Trophoblast cell (in vitro differentiated cells and primary cell): Measurements from ENCODE around the gene PLCE1.

ENCODE experiments used
- DNase-seq, 2 donors: peaks; one replicate each; pipeline ENCODE4 v3.0.0-alpha.2; 2016
- H2AFZ ChIP-seq: 2 replicates; pipeline ENCODE4 v1.6.1; 2013; ENCODE audit warnings: low read length, moderate library complexity, mild to moderate bottlenecking; ENCODE audit not compliant: insufficient read depth, poor library complexity
- H2AK5ac ChIP-seq: 2 replicates; pipeline ENCODE4 v1.6.1; 2013; ENCODE audit warnings: mild to moderate bottlenecking, low read length
- H2BK120ac ChIP-seq: 2 replicates; pipeline ENCODE4 v1.6.1; 2013; ENCODE audit warnings: low read length, mild to moderate bottlenecking, moderate library complexity; ENCODE audit not compliant: insufficient read depth, poor library complexity
- H2BK12ac ChIP-seq: 2 replicates; pipeline ENCODE4 v1.6.1; 2013; ENCODE audit warnings: mild to moderate bottlenecking, low read length, moderate library complexity
- H2BK5ac ChIP-seq: 2 replicates; pipeline ENCODE4 v1.6.1; 2013; ENCODE audit warnings: low read length, low read depth, moderate library complexity, mild to moderate bottlenecking; ENCODE audit not compliant: poor library complexity
- H3K14ac ChIP-seq: 2 replicates; pipeline ENCODE4 v1.6.1; 2013; ENCODE audit warnings: mild to moderate bottlenecking, low read length
- H3K18ac ChIP-seq: 2 replicates; pipeline ENCODE4 v1.6.1; 2013; ENCODE audit warnings: mild to moderate bottlenecking, low read length
- H3K23ac ChIP-seq: 2 replicates; pipeline ENCODE4 v1.6.1; 2013; ENCODE audit warnings: low read length
- H3K27ac ChIP-seq: 2 replicates; pipeline ENCODE4 v1.5.1; 2013; ENCODE audit warnings: low read depth, mild to moderate bottlenecking, inconsistent platforms, low read length, moderate library complexity
- H3K27me3 ChIP-seq: 2 replicates; pipeline ENCODE4 v1.6.1; 2013; ENCODE audit warnings: inconsistent platforms, mild to moderate bottlenecking, low read length, moderate library complexity; ENCODE audit not compliant: insufficient read depth
- H3K36me3 ChIP-seq, 2 experiments: 1 replicate in 1 of 2; 2 replicates in 1 of 2; pipeline ENCODE4 v1.6.1; 2013; ENCODE audit warnings: low read length in 2 of 2, mild to moderate bottlenecking in 2 of 2, moderate library complexity in 1 of 2; ENCODE audit not compliant: insufficient read depth in 2 of 2, control insufficient read depth in 1 of 2
- H3K4ac ChIP-seq: 2 replicates; pipeline ENCODE4 v1.6.1; 2013; ENCODE audit warnings: low read depth, mild to moderate bottlenecking, low read length, moderate library complexity
- H3K4me1 ChIP-seq, 2 experiments: 1 replicate in 1 of 2; 2 replicates in 1 of 2; pipeline ENCODE4 v1.6.1; 2013; ENCODE audit warnings: low read length in 2 of 2, mild to moderate bottlenecking in 2 of 2, moderate library complexity in 1 of 2; ENCODE audit not compliant: insufficient read depth in 2 of 2, control insufficient read depth in 1 of 2
- H3K4me2 ChIP-seq: 2 replicates; pipeline ENCODE4 v1.6.1; 2013; ENCODE audit warnings: inconsistent platforms, mild to moderate bottlenecking, low read length, moderate library complexity
- H3K4me3 ChIP-seq: 2 replicates; pipeline ENCODE4 v1.5.1; 2013; ENCODE audit warnings: mild to moderate bottlenecking, low read depth, low read length, inconsistent platforms
- H3K79me1 ChIP-seq: one replicate; pipeline ENCODE4 v1.6.1; 2013; ENCODE audit warnings: low read length
- H3K79me2 ChIP-seq: 2 replicates; pipeline ENCODE4 v1.6.1; 2013; ENCODE audit warnings: low read length, mild to moderate bottlenecking; ENCODE audit not compliant: control insufficient read depth, insufficient read depth, poor library complexity
- H3K9ac ChIP-seq: 2 replicates; pipeline ENCODE4 v1.6.1; 2013; ENCODE audit warnings: mild to moderate bottlenecking, low read length
- H3K9me3 ChIP-seq: 2 replicates; pipeline ENCODE4 v1.6.1; 2013; ENCODE audit warnings: low read depth, mild to moderate bottlenecking, control low read depth, inconsistent platforms, low read length; ENCODE audit not compliant: insufficient read depth
- H4K12ac ChIP-seq: 2 replicates; pipeline ENCODE4 v1.6.1; 2013; ENCODE audit warnings: low read depth, mild to moderate bottlenecking, low read length, moderate library complexity
- H4K8ac ChIP-seq: 2 replicates; pipeline ENCODE4 v1.6.1; 2013; ENCODE audit warnings: low read depth, mild to moderate bottlenecking, low read length, moderate library complexity
- H4K91ac ChIP-seq: one replicate; pipeline ENCODE4 v1.6.1; 2013; ENCODE audit warnings: low read depth, mild to moderate bottlenecking, low read length, moderate library complexity
- WGBS: extraction: QIAGEN DNeasy Blood & Tissue Kit; methylation state at CpG from one replicate; pipeline ENCODE4 v1.1.7; 2013; ENCODE audit warnings: missing lambda C conversion rate; ENCODE audit not compliant: insufficient read length, insufficient coverage; ENCODE audit errors: extremely low coverage; 5-methylcytosine and 5-hydroxymethylcytosine counted together

The PLCE1 gene

DNA sequence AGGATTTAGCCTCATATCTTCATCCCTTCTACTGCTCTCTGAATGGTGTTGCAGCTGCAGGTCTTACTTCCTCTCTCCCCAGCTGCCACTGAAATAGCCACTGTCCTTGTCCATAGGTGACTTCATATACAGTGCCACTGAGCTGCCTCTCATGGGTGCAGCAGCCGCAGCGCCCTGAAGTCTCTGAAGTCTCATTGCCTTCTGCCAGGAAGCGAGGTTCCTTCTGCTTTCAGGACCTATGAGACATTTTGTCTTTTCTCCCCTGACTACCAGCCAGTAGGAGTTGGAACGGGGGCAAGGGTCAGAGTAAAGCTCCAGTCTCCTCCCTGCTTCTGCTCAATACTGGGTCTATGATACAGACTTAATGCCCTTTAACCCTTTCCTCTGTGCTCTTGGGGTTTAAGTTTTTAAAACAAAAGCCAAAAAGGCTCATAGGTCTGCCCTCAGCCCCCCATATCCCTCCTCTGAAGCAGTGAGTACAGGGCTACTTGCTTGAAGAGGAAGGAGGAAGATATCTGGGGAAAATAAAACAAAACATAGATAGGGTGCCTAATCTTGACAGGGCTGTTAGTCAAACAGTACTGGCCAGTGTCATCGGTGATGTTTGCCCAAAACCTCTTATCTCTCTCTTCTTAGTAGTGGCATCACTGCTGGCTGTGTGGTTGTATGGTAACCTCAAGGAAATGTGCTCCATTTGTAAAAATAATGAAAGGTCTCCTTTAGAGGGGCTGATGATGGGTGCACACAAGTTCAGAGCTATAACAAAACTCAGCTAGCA lies 7.1 kb downstream of the PLCE1 start:
- Histone ChIP-seq H2AFZ (no peak overlapping the region), H4K91ac (no peak overlapping the region), H3K9ac (no peak overlapping the region), H3K79me2 (no peaks in the 10 kb centered on the region), H3K4me3 (no peak overlapping the region), H3K4me2 (no peak overlapping the region), H4K8ac (peak overlapping the region; percentile 13), H3K9me3 (no peaks in the 10 kb centered on the region), H3K4ac (no peak overlapping the region), H3K36me3 (no peaks in the 10 kb centered on the region), H3K18ac (no peak overlapping the region), H3K14ac (no peak overlapping the region), H2BK12ac (no peak overlapping the region), H2AK5ac (no peak overlapping the region), H2BK5ac (no peak overlapping the region), H3K4me1 (peaks cover 2 to 9% of the 10 kb centered on the region in 2 experiments), H3K27me3 (no peaks in the 10 kb centered on the region), H3K79me1 (no peaks in the 10 kb centered on the region), H2BK120ac (no peak overlapping the region), H4K12ac (no peak overlapping the region), H3K23ac (no peak overlapping the region), H3K27ac (no peak overlapping the region)
- no peak for DNase-seq
- whole genome bisulfite sequencing = no CpG with 5 or more reads among the region's 5 CpGs

DNA sequence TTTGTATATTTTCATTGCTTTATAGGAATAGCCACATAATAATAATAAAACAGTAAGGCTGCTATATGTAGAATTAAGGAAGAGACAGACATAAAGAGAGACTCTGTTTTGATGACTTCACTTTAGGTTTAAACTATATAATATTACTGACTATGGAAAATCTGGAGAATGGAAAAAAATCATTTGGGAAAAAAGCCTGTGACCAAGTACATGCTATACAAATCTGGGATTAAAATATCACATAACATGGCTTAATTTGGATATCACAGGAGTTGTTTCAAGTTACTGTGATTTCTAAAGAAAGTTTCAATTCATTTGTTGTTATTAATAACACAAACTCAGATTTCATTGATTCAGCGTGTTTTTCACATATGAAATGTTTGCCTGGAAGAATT lies 7.7 kb downstream of the PLCE1 start:
- Histone ChIP-seq H4K91ac (no peak overlapping the region), H3K14ac (no peak overlapping the region), H2AK5ac (no peak overlapping the region), H3K9ac (no peak overlapping the region), H3K4ac (no peak overlapping the region), H3K9me3 (no peaks in the 10 kb centered on the region), H3K27me3 (no peaks in the 10 kb centered on the region), H3K79me2 (no peaks in the 10 kb centered on the region), H3K18ac (no peak overlapping the region), H3K23ac (no peak overlapping the region), H3K4me2 (no peak overlapping the region), H3K4me3 (no peak overlapping the region), H3K36me3 (no peaks in the 10 kb centered on the region), H2AFZ (no peak overlapping the region), H2BK12ac (no peak overlapping the region), H4K12ac (no peak overlapping the region), H2BK120ac (no peak overlapping the region), H3K27ac (no peak overlapping the region), H2BK5ac (no peak overlapping the region), H3K79me1 (no peaks in the 10 kb centered on the region), H3K4me1 (peaks cover 2 to 9% of the 10 kb centered on the region in 2 experiments), H4K8ac (no peak overlapping the region)
- no peak for DNase-seq
- WGBS = no CpG with 5 or more reads among the region's 1 CpG

DNA sequence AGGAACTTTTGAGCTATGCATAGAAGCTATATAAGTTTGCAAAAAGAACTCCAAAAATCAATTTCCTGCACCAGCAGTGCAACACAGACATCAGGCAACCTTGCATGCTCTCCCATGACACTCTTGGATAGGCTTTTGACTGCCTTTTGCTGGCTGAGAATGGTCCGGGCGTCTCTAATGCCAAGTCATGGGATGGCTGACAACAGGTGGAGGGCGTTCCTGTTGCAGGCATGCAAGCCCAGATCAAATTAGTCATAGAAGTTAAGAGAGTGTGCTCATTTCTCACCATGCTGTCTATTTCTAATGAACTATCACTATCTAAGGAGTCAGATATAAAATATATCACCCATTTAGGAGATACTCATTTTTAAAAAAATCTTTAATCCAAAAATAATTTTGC lies 8.4 kb downstream of the PLCE1 start:
- Histone ChIP-seq H2BK5ac (no peak overlapping the region), H3K4me2 (no peak overlapping the region), H2AK5ac (no peak overlapping the region), H2AFZ (no peak overlapping the region), H4K12ac (no peak overlapping the region), H4K8ac (no peak overlapping the region), H3K9ac (no peak overlapping the region), H2BK120ac (no peak overlapping the region), H3K4ac (no peak overlapping the region), H4K91ac (no peak overlapping the region), H2BK12ac (no peak overlapping the region), H3K27ac (no peak overlapping the region), H3K18ac (no peak overlapping the region), H3K4me3 (no peak overlapping the region), H3K79me2 (no peaks in the 10 kb centered on the region), H3K23ac (no peak overlapping the region), H3K9me3 (no peaks in the 10 kb centered on the region), H3K4me1 (peaks cover 2 to 14% of the 10 kb centered on the region in 2 experiments), H3K27me3 (no peaks in the 10 kb centered on the region), H3K14ac (no peak overlapping the region), H3K79me1 (no peaks in the 10 kb centered on the region), H3K36me3 (no peaks in the 10 kb centered on the region)
- DNase-seq = no peak
- WGBS = no CpG with 5 or more reads among the region's 3 CpGs

DNA sequence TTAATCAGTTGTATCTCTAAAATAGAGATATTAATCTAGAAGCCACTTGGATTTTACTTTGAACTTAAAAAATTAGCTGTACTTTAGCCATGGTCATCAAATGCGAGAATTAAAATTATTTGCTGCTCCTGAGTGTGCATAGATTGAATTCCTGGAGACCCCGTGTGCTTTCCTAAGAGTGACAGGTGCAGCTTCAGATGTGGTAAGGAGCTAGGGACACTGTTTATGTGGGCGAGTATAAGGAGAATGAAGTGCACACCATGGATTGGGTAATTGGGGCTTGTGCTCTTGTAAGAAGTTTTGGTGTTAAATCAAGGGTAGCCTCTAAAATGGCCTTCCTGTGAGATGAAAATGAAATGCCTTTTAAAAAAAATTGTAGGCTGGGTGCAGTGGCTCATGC lies 9.8 kb downstream of the PLCE1 start:
- no peak overlapping the region for H2AK5ac ChIP-seq
- WGBS = no CpG with 5 or more reads among the region's 3 CpGs
- H2AFZ ChIP-seq = no peak overlapping the region

More for the DNA sequence above, 9.8 kb downstream of the PLCE1 start:
- Histone ChIP-seq H3K36me3 (no peaks in the 10 kb centered on the region), H3K9ac (no peak overlapping the region), H3K79me2 (no peaks in the 10 kb centered on the region), H4K12ac (no peak overlapping the region), H3K4ac (no peak overlapping the region), H3K9me3 (no peaks in the 10 kb centered on the region), H3K4me1 (peaks cover 2 to 15% of the 10 kb centered on the region in 2 experiments), H3K18ac (no peak overlapping the region), H4K91ac (no peak overlapping the region), H2BK120ac (no peak overlapping the region), H3K79me1 (no peaks in the 10 kb centered on the region), H4K8ac (no peak overlapping the region), H3K23ac (no peak overlapping the region), H3K14ac (no peak overlapping the region), H2BK12ac (no peak overlapping the region), H3K27ac (no peak overlapping the region), H2BK5ac (no peak overlapping the region), H3K4me2 (no peak overlapping the region), H3K4me3 (no peak overlapping the region), H3K27me3 (no peaks in the 10 kb centered on the region)
- no peak for DNase-seq
